ENCODE measurements around the gene IL1F10.

IL1F10 gene

DNA sequence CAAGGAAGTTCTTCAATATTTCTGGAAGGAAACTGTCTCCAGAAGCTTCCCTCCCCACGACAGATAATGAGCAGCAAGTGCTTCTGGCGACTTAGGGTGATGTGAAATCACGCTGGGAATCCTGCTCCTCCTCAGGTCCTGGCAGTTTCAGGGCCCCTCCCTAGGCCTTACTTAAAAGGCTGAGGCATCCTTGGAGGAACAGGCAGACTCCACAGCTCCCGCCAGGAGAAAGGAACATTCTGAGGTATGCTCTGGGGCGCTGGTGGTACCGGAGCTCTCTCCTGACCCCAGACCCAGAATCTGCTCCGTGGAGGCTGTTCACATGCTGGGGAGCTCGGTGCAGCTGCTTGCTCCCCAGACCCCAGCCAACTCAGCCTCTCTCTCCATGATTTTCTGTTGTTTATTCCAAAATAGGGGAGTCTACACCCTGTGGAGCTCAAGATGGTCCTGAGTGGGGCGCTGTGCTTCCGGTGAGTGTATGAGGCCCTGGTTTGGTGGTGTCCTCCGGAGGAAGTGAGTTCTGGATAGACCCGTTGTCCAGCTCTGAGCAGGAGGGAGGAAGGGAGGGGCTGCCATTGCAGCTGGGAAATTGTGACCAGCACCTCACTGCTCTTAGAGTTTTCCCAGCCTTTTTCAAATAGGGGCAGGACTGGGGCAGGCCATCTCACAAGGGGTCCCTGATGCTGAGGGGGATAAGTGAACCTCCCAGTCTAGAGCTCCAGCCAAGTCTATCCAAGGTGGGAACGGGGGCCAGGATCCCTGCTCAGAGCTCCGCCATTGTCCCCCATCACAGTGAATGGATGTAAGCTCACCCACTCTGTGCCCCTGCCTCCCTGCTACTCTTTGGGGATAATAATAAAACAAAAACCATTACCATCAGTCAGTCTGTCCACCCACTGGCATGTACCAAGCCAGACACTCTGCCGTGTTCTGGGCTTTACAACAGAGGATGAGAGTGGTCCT lies 8.5 kb upstream of the IL1F10 start, which contains the start of gene IL36RN:
Gene IL36RN, plus strand, starts transcription at position 201 of the 963 bp plus-strand sequence. Its CDS starts 241 bp downstream, at position 442.
- no peak for DNase-seq

DNA sequence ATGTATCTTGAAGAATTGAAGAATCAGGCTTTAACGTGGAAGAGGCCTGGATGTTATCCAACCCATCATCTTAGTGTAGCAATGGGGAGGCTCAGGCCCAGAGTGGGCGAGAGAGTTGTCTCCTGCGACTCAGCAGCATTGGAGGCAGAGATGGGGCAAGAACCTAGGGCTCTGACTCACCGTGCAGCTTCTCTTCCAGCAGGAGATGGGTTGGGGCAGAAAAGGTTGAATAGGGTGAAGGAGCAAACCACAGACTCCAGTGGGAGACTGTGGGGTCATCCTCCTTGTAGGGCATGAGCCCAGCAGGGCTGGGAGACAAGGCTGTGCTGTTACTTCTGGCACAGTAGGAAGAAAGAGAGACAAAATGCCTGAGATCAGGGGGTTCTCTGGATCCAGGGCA lies 7.4 kb upstream of the IL1F10 start:
- no peak for DNase-seq

GRCh38 chr2:113060796-113061195 lies 7.0 kb upstream of the IL1F10 start:
- DNase-seq = no peak

- no peak for DNase-seq
Observed at GRCh38 chr2:113061241-113061640, 6.5 kb upstream of the IL1F10 start.

DNA sequence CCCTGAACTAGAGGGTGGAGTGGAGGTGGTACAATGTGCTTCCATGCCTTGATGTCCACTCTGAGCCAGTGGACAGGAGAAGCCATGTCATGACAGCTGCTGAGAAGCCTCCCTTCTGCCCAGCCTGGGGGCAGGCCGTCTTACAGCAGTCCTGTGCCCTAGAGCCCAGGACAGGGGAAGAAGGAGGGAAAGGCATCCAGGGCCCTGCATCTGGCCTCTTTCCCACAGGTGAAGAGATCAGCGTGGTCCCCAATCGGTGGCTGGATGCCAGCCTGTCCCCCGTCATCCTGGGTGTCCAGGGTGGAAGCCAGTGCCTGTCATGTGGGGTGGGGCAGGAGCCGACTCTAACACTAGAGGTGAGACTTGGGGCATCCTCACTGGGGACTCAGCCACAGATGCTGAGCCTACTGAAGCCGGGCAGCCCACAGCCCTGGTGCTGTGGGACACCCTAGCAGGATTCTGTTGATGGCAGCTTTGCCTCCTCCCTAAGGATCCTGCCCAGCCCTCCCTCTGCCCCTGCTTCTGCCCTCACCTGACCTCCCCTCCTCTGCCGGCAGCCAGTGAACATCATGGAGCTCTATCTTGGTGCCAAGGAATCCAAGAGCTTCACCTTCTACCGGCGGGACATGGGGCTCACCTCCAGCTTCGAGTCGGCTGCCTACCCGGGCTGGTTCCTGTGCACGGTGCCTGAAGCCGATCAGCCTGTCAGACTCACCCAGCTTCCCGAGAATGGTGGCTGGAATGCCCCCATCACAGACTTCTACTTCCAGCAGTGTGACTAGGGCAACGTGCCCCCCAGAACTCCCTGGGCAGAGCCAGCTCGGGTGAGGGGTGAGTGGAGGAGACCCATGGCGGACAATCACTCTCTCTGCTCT lies 5.6 kb upstream of the IL1F10 start:
- DNase-seq = no peak

- DNase-seq = no peak
Observed at GRCh38 chr2:113064281-113064680, 3.5 kb upstream of the IL1F10 start.

- no peak for DNase-seq
Observed at GRCh38 chr2:113064898-113065297, 2.9 kb upstream of the IL1F10 start.

GRCh38 chr2:113068249-113068648 lies 479 bp downstream of the IL1F10 start:
- no peak for DNase-seq

DNA sequence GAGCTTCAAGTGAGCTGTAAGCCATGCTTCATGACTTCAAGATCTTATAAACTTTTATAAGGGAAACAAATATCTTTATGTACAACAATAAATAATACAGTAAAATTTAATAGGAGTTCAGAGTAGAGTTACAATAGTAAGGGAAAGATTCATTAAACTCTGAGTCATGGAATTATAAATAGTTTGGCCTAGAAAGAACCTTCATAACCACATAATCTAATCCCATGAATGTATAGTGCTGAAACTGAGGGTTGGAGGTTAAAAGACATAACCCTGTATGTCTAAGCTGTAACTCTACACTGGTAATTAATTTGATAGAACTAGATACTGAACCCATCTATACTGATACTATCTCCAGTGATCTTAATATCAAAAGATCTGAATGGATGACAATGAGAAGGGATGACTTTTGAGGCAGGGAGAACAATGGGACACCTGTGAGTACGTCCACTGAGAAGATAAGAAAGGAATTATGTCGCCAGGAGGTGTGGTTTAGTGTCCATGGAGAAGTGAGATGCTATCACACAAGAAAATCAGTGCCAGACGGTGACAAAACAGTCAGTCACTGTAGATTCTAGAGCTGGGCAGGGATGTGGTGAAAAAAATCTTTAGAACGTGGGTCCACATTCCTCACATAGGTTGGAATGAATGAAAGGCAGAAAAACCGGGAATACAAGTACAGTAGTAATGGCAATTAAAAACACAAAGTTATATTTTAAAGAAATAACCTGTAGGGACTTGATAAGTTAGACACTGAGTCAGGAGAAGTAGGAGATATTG lies 1.1 kb downstream of the IL1F10 start:
- DNase-seq = no peak

DNA sequence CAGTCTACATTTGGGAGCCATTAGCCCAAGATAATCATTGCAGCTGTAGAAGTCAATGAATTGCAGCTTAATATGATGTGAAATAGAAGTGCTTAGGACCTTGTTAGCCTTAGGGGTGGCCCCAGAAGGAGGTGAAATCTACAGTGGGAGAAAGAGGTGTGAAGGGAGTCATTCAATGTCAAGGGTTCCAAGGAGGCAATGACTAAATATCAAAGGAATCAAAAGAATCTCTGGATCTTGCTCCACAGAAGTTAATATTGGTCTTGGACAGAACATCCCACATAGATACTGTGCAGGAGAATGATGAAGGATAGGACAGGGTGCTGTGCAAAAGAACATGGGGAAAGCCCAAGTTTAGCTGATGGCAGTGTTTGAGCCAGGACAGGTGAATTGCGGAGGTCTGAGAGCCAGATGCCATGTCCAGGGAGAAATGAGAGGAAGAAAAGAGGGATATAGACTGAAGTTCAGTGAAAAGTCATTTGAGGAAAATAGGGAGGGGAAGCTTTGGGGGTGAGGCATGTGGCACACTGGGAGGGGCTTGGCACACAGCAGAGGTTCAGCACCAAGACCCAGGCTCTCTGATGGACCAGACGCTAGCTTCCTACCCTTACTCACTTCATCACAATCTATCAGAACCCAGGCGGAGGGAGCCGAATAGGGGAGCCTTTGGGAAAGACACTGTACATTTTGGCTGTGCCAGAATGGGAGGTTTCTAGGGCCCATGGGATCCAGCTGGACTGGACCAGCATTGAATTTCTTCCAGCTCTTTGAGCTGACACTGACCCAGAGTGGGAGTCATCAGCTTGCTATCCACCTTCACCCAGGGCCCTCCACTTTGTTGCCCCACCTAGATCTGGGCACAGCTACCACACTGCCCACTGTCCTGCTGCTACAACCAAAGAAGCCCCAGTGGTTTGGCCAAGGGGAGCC lies 2.2 kb downstream of the IL1F10 start:
- no peak for DNase-seq

DNA sequence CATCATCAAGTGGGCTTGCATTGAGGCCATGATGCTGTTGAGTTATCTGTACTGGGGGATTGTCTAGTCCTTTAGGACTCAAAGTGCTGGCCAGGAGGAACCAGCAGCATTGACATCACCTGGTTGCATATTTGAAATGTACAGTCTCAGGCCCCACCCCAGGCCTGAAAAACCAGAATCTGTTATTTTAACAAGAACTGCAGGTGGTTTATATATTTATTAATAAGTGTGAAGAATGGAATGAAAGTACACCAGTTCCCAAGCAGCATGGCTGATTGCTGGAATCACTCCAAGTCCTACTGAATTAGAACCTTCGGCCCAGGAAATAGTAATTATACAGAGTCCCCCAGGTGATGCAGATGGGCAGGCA lies 2.8 kb downstream of the IL1F10 start:
- DNase-seq = no peak

DNA sequence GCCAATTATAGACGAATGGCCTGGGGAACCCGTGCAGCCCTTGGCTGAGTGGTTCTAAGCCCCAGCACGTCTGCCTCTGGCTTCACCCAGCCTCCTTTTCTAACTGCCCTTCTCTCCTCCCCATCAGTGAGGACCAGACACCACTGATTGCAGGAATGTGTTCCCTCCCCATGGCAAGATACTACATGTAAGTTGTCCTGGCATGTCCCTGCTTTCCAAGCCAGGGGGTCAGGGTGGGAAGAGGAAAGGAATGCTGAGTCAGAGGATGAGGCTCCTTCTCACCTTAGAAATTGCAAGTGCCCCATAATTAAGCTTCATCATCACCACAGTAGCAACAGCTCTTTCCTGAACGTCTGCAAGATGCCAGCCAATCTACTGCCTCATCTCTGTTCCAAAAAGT lies 4.8 kb downstream of the IL1F10 start:
- no peak for DNase-seq

- DNase-seq = no peak
Observed at GRCh38 chr2:113073325-113073834, 5.6 kb downstream of the IL1F10 start.

DNA sequence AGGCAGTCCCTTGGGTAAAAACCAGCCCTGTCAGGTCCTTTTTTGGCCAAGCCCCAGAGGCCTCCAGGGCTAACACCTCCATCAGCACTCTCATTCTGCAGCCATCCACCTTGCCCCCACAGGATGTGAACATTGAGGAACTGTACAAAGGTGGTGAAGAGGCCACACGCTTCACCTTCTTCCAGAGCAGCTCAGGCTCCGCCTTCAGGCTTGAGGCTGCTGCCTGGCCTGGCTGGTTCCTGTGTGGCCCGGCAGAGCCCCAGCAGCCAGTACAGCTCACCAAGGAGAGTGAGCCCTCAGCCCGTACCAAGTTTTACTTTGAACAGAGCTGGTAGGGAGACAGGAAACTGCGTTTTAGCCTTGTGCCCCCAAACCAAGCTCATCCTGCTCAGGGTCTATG lies 7.3 kb downstream of the IL1F10 start:
- no peak for DNase-seq

GRCh38 chr2:113075600-113075999 lies 7.8 kb downstream of the IL1F10 start:
- DNase-seq = no peak

- DNase-seq = no peak
Observed at GRCh38 chr2:113076954-113077669, 9.3 kb downstream of the IL1F10 start.

DNA sequence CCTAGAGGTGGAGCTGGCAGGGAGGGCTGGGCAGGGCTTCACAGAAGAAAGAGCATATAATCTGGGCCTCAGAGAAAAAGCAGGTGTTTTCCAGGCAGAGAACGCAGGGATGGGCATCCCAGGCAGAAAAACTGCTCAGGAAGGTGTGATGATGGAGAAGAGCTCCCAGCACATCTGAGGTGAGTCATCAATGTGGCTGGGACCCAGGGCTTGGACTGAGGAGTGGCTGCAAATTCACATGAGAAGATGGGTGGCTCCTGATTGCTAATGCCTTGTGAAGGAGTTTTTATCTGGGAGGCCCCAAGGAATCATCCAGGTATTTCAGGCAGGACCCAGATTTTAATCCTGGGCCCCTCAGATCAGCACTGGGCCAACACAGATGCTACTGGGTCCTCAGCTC lies 10.2 kb downstream of the IL1F10 start:
- DNase-seq = no peak

DNA sequence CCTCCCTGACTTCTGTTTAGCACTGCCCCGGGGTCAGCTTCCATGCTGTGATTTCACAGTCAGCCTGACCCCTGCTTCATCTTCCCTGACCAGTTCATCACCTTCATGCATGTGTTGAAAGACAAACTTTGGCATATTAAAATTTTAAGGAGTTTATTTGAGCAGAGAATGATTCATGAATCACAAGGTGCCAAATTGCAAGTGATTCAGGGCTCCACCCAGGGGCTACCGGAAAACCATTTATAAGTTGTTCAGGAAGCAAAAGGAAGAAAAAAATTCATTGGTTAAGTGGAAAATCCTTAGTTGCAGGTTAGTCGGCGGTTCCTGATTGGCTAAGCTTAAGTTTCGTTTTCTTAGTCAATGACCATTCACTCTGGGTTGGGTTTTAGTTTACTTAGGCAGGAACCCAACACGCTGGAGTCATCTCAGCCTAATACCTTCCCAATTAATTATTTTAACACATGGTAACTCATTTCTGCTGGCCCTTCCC lies 10.6 kb downstream of the IL1F10 start:
- DNase-seq = no peak

GRCh38 chr2:113079131-113079530 lies 11.4 kb downstream of the IL1F10 start:
- DNase-seq = no peak

DNA sequence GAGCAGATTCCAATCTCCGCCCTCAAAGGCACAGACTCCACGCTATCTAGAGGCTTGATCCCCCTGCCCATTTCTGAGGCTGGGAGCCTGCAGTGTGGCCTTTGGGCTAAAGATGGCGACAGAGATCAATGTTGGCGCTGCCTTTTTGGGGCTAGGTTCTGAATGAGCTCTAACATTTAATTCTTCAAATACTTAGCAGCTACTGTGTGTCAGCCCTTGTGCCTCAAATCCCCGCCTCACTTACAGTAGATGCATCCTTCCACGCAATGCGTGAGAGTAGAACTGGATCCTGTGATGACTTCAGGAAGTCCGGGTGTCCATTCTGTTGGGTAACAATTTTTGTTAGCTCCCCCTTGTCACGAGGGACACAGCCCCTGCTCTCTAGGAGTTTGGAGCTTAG lies 12.4 kb downstream of the IL1F10 start:
- no peak for DNase-seq
